GM20431 (cell line): ENCODE data around the gene MAPKAPK5.
"Not testable (repeated sequence)": the region's sequence is repeated elsewhere in the genome, so short reads cannot be mapped to it uniquely, and the experiment has no call there.

Experiments
- in situ Hi-C: fragments of 300-500 bp; cut with MseI, MboI; formaldehyde crosslinking; loops from one replicate; pipeline ENCODE4 v1.15.0; 2020; ENCODE audit warnings: low sequenced_read_pairs; ENCODE audit not compliant: unreplicated experiment

Gene MAPKAPK5

GRCh38 chr12:111870706-111871105 is 28.7 kb downstream of the MAPKAPK5 start:
- in situ Hi-C loops, result no loop called here

- in situ Hi-C loops, result no loop called here
These were observed 31.1 kb downstream of the MAPKAPK5 start for GRCh38 chr12:111873113-111873512.

- in situ Hi-C loops, result no loop called here
These were observed 39.7 kb downstream of the MAPKAPK5 start for GRCh38 chr12:111881716-111882115.

GRCh38 chr12:111886662-111887545 is 44.9 kb downstream of the MAPKAPK5 start:
- in situ Hi-C loops, result no loop called here

GRCh38 chr12:111887926-111888745 is 46.1 kb downstream of the MAPKAPK5 start:
- in situ Hi-C loops, result no loop called here

DNA sequence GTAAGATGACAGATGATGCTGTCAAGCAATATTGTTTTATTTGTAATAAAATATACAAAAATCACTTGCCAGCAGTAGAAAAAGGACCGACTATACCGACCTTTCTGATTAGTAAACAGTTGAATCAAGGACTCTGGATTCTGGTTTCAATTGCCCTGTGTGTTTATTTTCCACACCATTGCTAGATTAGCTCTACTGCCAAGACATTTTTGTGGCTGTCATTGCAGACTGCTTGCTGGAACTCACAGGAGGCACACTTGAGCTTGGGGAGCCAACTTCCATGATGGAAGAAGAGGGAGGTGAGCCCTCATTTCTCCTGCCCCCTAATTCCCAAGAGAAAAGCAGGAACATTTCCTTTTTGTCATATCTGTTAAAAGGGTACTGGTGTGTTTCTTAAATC is 51.3 kb downstream of the MAPKAPK5 start:
- in situ Hi-C loops, result no loop called here

GRCh38 chr12:111894556-111894955 is 52.5 kb downstream of the MAPKAPK5 start:
- in situ Hi-C loops, result no loop called here

GRCh38 chr12:111901182-111901581 is 59.2 kb downstream of the MAPKAPK5 start:
- in situ Hi-C loops, result no loop called here

DNA sequence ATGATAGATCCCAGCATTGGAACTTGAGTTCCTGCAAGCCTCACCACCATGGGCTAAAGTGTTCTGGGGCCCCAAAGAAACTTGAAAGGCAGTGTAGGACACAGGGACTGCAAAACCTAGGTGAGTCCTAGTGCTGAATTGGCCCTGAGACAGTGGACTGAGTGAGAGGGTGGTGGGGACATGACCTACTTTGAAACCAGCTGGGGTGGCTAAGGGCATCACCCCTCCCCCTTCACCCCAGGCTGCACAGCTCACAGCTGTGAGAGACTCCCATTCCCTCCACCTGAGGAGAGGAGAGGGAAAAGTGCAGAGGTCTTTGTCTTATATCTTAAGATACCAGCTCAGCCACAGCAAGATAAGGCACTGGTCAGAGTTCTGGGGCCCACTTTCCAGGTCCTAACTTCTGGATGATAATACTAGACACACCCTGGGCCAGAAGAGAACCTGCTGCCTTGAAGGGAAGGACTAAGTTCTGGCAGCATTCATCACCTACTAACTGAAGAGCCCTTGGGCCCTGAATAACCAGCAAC is 62.5 kb downstream of the MAPKAPK5 start:
- in situ Hi-C loops, result no loop called here

DNA sequence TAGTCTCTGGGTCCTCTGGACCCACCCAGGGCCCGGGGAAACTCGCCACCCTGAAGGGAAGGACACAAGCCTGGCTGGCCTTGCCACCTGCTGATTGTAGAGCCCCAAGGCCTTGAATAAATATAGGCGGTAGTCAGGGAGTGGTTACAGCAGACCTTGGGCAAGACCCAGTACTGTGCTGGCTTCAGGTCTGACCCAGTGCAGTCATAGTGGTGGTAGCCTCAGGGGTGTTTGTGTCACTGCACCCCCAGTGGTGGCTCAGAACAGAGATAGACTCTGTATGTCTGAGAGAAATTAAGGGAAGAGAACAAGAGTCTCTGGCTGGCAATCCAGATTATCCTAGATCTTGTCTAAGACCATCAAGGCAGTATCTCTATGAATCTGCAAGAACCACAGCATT is 63.5 kb downstream of the MAPKAPK5 start:
- in situ Hi-C loops, result no loop called here

- in situ Hi-C loops, result no loop called here
These were observed 65.7 kb downstream of the MAPKAPK5 start for GRCh38 chr12:111907740-111908139.

GRCh38 chr12:111925171-111925570 is 83.1 kb downstream of the MAPKAPK5 start:
- in situ Hi-C loops, result no loop called here

GRCh38 chr12:111926631-111927030 is 84.6 kb downstream of the MAPKAPK5 start:
- in situ Hi-C loops, result no loop called here

DNA sequence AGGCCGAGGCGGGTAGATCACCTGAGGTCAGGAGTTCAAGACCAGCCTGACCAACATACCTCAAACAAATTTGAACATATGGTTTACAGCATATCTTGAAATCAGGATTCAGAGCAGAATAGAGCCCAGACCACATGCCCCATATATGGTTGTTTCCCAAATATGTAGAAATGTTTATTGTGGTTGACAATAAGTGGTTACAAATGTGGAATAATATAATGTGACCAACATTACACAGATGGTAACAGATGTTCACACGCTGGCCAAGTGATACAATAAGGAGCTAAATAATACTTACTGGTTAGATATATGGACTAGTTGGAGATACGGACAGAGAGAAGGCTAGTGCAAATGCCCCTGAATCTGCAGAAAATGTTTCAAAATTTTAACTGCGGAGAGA is 85.3 kb downstream of the MAPKAPK5 start:
- in situ Hi-C loops, result no loop called here

DNA sequence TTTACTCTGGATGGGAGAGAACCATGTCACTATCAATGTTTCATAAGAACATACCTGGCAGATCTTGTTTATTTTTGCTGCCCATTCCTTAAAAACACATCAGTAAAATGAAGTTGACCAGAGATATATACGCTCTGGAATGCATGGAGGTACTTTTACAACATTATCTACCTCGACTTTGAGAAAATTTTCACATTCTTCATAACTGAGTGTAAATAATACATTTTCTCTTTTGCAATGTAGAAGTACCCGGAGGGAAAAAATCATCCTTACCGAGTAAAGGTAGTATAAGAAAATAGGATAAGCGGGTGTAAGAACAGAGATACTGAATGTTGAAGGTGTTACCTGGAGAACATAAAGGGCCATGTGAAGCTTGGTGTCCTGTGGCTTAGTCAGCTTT is 90.2 kb downstream of the MAPKAPK5 start:
- in situ Hi-C loops, result no loop called here

DNA sequence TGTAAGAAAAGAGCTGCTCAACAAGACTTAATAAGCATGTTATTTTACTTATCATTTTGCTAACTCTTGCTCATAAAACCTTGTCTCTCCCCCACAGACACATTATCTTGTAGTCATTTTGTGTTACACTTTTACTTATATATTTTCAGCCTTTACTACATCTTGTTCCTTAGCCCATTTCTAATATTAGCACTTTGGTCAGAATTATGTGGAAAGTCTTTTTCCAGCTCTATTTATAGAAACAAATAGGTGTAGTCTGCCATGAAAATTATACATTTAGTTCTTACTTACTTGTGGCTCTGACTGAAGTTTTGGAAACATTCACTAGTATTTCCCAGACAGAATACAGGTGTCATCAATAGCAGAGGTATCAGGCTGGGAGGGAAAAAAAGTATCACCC is 94.8 kb downstream of the MAPKAPK5 start:
- in situ Hi-C loops, result no loop called here

- in situ Hi-C loops, result no loop called here
These were observed 95.4 kb downstream of the MAPKAPK5 start for GRCh38 chr12:111937429-111937828.

GRCh38 chr12:111942557-111942956 is 100.5 kb downstream of the MAPKAPK5 start:
- in situ Hi-C loops, result no loop called here

DNA sequence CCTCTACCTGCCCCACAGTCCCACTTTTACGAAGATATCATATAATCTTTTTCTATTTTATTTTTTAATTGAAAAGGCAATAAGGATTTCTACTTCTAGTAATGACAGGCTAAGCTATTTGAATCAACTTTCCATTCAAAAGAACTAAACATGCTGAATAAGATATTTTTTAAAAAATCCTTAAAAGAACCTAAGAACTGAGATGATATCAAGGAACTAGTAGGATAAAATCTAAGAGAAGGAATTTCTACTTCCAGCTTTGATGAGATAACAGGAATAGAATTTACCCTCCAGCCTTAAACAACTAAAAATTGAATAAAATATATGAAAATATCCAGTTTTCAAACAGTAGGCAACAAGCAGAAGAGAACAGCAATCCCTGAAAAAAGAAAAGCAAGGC is 101.9 kb downstream of the MAPKAPK5 start:
- in situ Hi-C loops, result no loop called here

DNA sequence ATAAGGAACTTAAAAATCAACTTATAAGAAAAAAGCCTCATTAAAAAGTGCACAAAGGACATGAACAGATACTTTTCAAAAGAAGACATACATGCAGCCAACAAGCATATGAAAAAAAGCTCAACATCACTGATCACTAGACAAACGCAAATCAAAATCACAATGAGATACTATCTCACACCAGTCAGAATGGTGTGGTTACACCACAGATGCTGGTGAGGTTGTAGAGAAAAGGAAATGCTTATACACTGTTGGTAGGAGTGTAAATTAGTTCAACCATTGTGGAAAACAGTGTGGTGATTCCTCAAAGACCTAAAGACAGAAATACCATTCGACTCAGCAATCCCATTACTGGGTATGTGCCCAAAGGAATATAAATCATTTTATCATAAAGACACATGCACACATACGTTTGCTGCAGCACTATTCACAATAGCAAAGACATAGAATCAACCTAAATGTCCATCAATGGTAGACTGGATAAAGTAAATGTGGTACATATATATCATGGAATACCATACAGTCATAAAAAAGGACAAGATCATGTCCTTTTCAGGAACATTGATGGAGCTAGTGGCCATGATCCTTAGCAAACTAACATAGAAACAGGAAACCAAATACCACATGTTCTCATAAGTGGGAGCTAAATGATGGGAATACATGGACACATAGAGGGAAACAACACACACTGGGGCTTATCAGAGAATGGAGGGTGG is 109.1 kb downstream of the MAPKAPK5 start:
- in situ Hi-C loops, result not testable (repeated sequence)
